GM12878 (cell line): ENCODE data around the gene CISTR. TPM values are rescaled to one million over a fixed set of nuclear protein-coding genes. Genes with fewer than 3 reads are reported as not detected.

ENCODE experiments used
- ATAC-seq: fragments of 200-7000 bp; cut with Tn5 transposase; 3 replicates; pipeline ENCODE4 v1.9.1; 2020; ENCODE audit warnings: mild to moderate bottlenecking, moderate library complexity
- BruUV-seq: library from RNA; stranded (reverse); fragments of 400-500 nt; replicated peaks from 2 replicates; lab custom pipeline; 2021; lab: Mats Ljungman, UMichigan
- CTCF ChIA-PET: fragments of 300-600 bp; sonication (Branson Sonifier 250); formaldehyde crosslinking; extraction: SDS; loops from one replicate; lab custom pipeline; 2021; ENCODE audit warnings: inconsistent platforms; lab: Yijun Ruan, JAX
- POLR2A ChIA-PET: fragments of 350-600 bp; formaldehyde crosslinking; extraction: SDS; loops from one replicate; lab custom pipeline; 2021; ENCODE audit warnings: inconsistent platforms; lab: Charles Lee
- RAD21 ChIA-PET: fragments of 300-600 bp; sonication (Branson Sonifier 250); formaldehyde crosslinking; loops from one replicate; lab custom pipeline; 2023; ENCODE audit warnings: antibody characterized with exemption; ENCODE audit not compliant: unreplicated experiment; lab: Charles Lee
- SMC1A ChIA-PET: fragments of 300-600 bp; sonication (Branson Sonifier 250); formaldehyde crosslinking; loops from one replicate; lab custom pipeline; 2023; ENCODE audit not compliant: unreplicated experiment, uncharacterized antibody; lab: Charles Lee
- DNase-seq: peaks from one replicate; pipeline ENCODE4 v3.0.0-alpha.2; 2011; ENCODE audit warnings: low read depth, low spot score
- FAIRE-seq: peaks from 3 replicates; lab custom pipeline; 2011; peaks lifted over from hg19 to GRCh38; lab: Jason Lieb, UNC
- H2AFZ ChIP-seq: 2 replicates; pipeline ENCODE4 v1.6.0; 2011; ENCODE audit warnings: low read depth, low read length, control low read depth; ENCODE audit not compliant: control insufficient read depth
- H3K27ac ChIP-seq: 2 replicates; pipeline ENCODE4 v1.5.1; 2011; ENCODE audit warnings: control low read depth; ENCODE audit not compliant: control insufficient read depth, insufficient read depth
- H3K27me3 ChIP-seq, 2 experiments: replicated peaks in 1 of 2; 2 replicates each; pipeline versions ENCODE4 v1.6.0 to v1.6.1; 2011; ENCODE audit warnings: low read length in 1 of 2; ENCODE audit not compliant: control insufficient read depth in 2 of 2, insufficient read depth in 2 of 2
- H3K36me3 ChIP-seq, 2 experiments: 2 replicates each; pipeline ENCODE4 v1.5.1; 2011; ENCODE audit warnings: low read length in 1 of 2; ENCODE audit not compliant: control insufficient read depth in 2 of 2, insufficient read depth in 2 of 2
- H3K4me1 ChIP-seq: 2 replicates; pipeline ENCODE4 v1.6.1; 2011; ENCODE audit warnings: mild to moderate bottlenecking, low read length, moderate library complexity, mixed read lengths; ENCODE audit not compliant: control insufficient read depth, insufficient read depth
- H3K4me2 ChIP-seq: 2 replicates; pipeline ENCODE4 v1.6.0; 2011; ENCODE audit warnings: control low read depth; ENCODE audit not compliant: control insufficient read depth, insufficient read depth
- H3K4me3 ChIP-seq: fragments of 200-600 bp; sonication (generic); 2 replicates; pipeline ENCODE4 v1.5.1; 2016
- H3K79me2 ChIP-seq: 2 replicates; pipeline ENCODE4 v1.6.0; 2011; ENCODE audit warnings: low read length; ENCODE audit not compliant: control insufficient read depth, insufficient read depth
- H3K9ac ChIP-seq: 2 replicates; pipeline ENCODE4 v1.8.0; 2011; ENCODE audit warnings: low read length, control low read depth, mixed read lengths; ENCODE audit not compliant: control insufficient read depth, insufficient read depth
- H3K9me3 ChIP-seq: replicated peaks from 3 replicates; pipeline ENCODE4 v1.5.1; 2011; ENCODE audit warnings: mild to moderate bottlenecking, low read length; ENCODE audit not compliant: control insufficient read depth, insufficient read depth
- H4K20me1 ChIP-seq: 2 replicates; pipeline ENCODE4 v1.6.0; 2011; ENCODE audit not compliant: control insufficient read depth, insufficient read depth
- NFYB ChIP-seq: IDR thresholded peaks from 2 replicates; pipeline ENCODE4 v1.6.1; 2011; ENCODE audit warnings: low read depth, mild to moderate bottlenecking, low read length, improper control_type of control experiment, moderate library complexity; ENCODE audit not compliant: insufficient read depth
- PRDM15 ChIP-seq: fragments of 450-650 bp; formaldehyde crosslinking; IDR thresholded peaks from 2 replicates; pipeline ENCODE4 v1.4.0; 2020; ENCODE audit warnings: mild to moderate bottlenecking, moderate library complexity
- ZNF592 ChIP-seq: fragments of 450-650 bp; IDR thresholded peaks from 2 replicates; pipeline ENCODE4 v1.6.1; 2017; ENCODE audit warnings: mild to moderate bottlenecking, moderate library complexity
- ZNF622 ChIP-seq: fragments of 450-650 bp; IDR thresholded peaks from 2 replicates; pipeline ENCODE4 v1.6.1; 2017; ENCODE audit warnings: mild to moderate bottlenecking, inconsistent platforms
- WGBS: methylation state at CpG from one replicate; pipeline ENCODE4 v1.1.6; 2016; ENCODE audit warnings: low lambda C conversion rate; ENCODE audit not compliant: insufficient replicate concordance, insufficient coverage; ENCODE audit errors: missing lambda C conversion rate; 5-methylcytosine and 5-hydroxymethylcytosine counted together
- in situ Hi-C: fragments of 300-500 bp; cut with MboI; formaldehyde crosslinking; loops from 9 replicates; pipeline ENCODE4 v1.14.3; 2018; ENCODE audit warnings: mixed read lengths
- intact Hi-C: fragments of 100-400 bp; cut with micrococcal nuclease; formaldehyde crosslinking; loops from one replicate; pipeline ENCODE4 v1.14.2; 2022; ENCODE audit not compliant: unreplicated experiment
- polyA plus RNA-seq, 11 experiments: library from polyadenylated mRNA; depleted of rRNA in 4 of 11; unstranded in 6 of 11; stranded (reverse) in 5 of 11; fragments of >200 nt; fragmentation: Nextera tagmentation in 4 of 11; fragmentation: Illumina TruSeq in 1 of 11; extraction: Ambion mirVana in 4 of 11; extraction: Trizol in 1 of 11; gene quantifications; 1 replicate in 1 of 11; 2 replicates in 10 of 11; pipeline versions ENCODE4 v1.2.1 to v1.2.3, GENCODE V29; 2011 to 2016; ENCODE audit warnings: inconsistent platforms in 2 of 11, missing spikeins in 2 of 11, low read depth in 1 of 11
- total RNA-seq, 4 experiments: library from RNA; depleted of rRNA in 3 of 4; stranded (reverse); fragments of >200 nt in 3 of 4; fragmentation: Illumina TruSeq in 1 of 4; extraction: Trizol in 1 of 4; gene quantifications; 2 replicates each; pipeline versions ENCODE4 v1.2.1 to v1.2.3, GENCODE V29; 2013 to 2021

The CISTR gene
- total and polyA plus RNA-seq, 10 of the 15 experiments (the other 5 are each of a cell fraction or from before 2014, with no cell fraction given) = 0.26 TPM; not detected in 9

DNA sequence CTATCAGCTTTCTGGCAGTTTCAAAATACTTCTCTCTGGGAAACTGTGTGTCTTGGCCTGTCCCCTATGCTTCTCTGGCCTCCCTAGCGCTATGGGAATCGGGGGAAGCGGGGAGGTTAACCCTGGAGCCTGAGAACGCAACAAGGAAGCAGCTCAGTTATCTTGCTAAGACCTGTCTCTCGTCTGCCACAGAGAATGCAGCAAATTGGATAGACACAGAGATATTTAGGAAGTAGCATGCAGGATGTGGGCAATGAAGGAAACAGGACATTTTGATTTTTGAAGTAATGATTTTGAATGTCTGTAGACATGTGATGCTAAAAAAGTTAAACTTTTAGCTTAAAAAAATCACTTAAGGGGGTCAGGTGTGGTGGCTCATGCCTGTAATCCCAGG, 18.0 kb downstream of the CISTR start (continued):
- TF ChIP-seq ZNF592 = no peak
- no peak for TF ChIP-seq ZNF622

- no peaks in the 10 kb centered on the region for H3K9me3 ChIP-seq
- CTCF ChIA-PET = interaction anchor here (0.8 to 18.6 kb wide), 9 partner anchors 10 to 190 kb away, joined by 3 to 341 read pairs (median 5); partner anchors contain the start of gene ATP5MC2
- TF ChIP-seq NFYB (0 out of 2 replicates have a peak, but pooled peaks have one; percentile 20), PRDM15 (no peak)
- TF ChIP-seq, all 136 proteins: peak for 1
- H3K9ac ChIP-seq = no peak overlapping the region
- no peaks in the 10 kb centered on the region for H4K20me1 ChIP-seq
- ChIA-PET POLR2A (interaction anchor here (1.0 to 1.5 kb wide), 2 partner anchors 12 to 108 kb away, joined by 3 read pairs; partner anchors contain the start of gene ATF7), RAD21 (interaction anchor here (2.6 to 3.6 kb wide), 2 partner anchors 11 to 31 kb away, joined by 8 to 22 read pairs; no protein-coding TSS in a partner anchor), SMC1A (interaction anchor here (0.7 to 11.0 kb wide), 6 partner anchors 8 to 31 kb away, joined by 3 to 128 read pairs (median 3); no protein-coding TSS in a partner anchor)
- BruUV-seq = no TSS peak
- no peak overlapping the region for H3K4me3 ChIP-seq
- ATAC-seq = no peak
- FAIRE-seq = no peak
- peaks cover 6 to 14% of the 10 kb centered on the region in 2 experiments for H3K27me3 ChIP-seq
- H3K79me2 ChIP-seq = no peaks in the 10 kb centered on the region
- no peaks in the 10 kb centered on the region for H3K4me1 ChIP-seq
- intact Hi-C loops = no loop called here
- no peak for DNase-seq
- H3K4me2 ChIP-seq = no peak overlapping the region
- in situ Hi-C loops = no loop called here
- no peak overlapping the region for H2AFZ ChIP-seq
- no peaks in the 10 kb centered on the region for H3K36me3 ChIP-seq
- H3K27ac ChIP-seq = no peak overlapping the region
- WGBS = 72% methylated on average over 2 of the region's 2 CpGs
These were observed 18.6 kb downstream of the CISTR start for GRCh38 chr12:53733051-53733806.
